Panc1 (cell line): ENCODE data around the gene TSHZ2.

Experiments used
- CTCF ChIP-seq: fragments of 450-650 bp; IDR thresholded peaks from 2 replicates; pipeline ENCODE4 v1.5.1; 2017; ENCODE audit warnings: mild to moderate bottlenecking
- POLR2AphosphoS5 ChIP-seq: IDR thresholded peaks from 2 replicates; pipeline ENCODE4 v1.6.1; 2012; ENCODE audit warnings: mild to moderate bottlenecking, low read depth, low read length, moderate library complexity
- REST ChIP-seq, 2 experiments: IDR thresholded peaks; 2 replicates each; pipeline ENCODE4 v1.6.1; 2011 to 2012; ENCODE audit warnings: low read depth in 2 of 2, control low read depth in 1 of 2, low read length in 1 of 2, mild to moderate bottlenecking in 1 of 2, moderate library complexity in 1 of 2; ENCODE audit not compliant: insufficient read depth in 1 of 2
- SIN3A ChIP-seq: IDR thresholded peaks from 2 replicates; pipeline ENCODE4 v1.6.1; 2012; ENCODE audit warnings: low read depth, mild to moderate bottlenecking, low read length, moderate library complexity, borderline replicate concordance; ENCODE audit not compliant: insufficient read depth
- TCF7L2 ChIP-seq: IDR thresholded peaks from 2 replicates; pipeline ENCODE4 v1.6.1; 2011; ENCODE audit warnings: mild to moderate bottlenecking, low read depth, low read length, inconsistent platforms

- TF ChIP-seq CTCF (no peak), SIN3A (no peak), REST (IDR thresholded peaks at IDR 0.05; ENCODE audit: insufficient read depth in 1 of 2, low read depth in 2 of 2, low read length in 1 of 2) (no peak), POLR2AphosphoS5 (no peak), TCF7L2 (no peak)
Measured at GRCh38 chr20:53510704-53511103, 538.5 kb downstream of the TSHZ2 start.
